Ammon's horn (tissue), 1 donor: Measurements from ENCODE around the gene HSD17B12.
"Not testable (repeated sequence)": the region's sequence is repeated elsewhere in the genome, so short reads cannot be mapped to it uniquely, and the experiment has no call there.

Experiments used
- DNase-seq: peaks from one replicate; pipeline ENCODE4 v3.0.0-alpha.2; 2016; ENCODE audit warnings: low spot score

Gene HSD17B12

DNA sequence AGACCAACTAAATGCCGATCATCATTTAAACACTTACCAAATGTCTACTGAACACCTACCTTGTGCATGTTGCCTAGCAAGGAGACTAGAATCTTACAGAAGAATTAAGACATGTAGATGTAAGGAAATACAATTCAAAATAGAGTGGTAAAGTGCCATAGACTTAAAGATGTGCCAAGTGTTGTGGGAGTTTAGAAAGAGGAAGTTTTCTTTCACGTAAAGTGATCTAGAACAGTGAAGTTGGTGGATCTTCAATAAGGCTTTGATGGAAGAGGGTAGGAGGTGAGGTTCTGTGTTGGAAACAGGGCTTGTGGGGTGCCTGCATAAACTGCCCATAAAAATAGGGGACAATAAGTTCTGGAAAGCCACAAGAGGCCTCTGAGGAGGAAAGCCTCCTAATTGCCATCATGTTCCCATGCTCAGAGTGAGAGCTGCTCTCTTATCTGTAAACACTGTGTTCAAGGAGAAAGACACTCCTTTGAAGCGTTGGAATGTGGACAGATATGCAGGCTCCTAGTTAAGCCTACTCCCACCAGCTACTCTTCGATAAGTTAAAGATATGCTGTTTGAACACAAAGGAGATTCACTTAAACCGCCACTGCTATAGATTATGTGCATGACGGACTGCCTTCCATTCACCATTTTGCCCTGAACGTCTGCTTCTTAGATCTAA, 66.7 kb downstream of the HSD17B12 start:
- DNase-seq: no peak

DNA sequence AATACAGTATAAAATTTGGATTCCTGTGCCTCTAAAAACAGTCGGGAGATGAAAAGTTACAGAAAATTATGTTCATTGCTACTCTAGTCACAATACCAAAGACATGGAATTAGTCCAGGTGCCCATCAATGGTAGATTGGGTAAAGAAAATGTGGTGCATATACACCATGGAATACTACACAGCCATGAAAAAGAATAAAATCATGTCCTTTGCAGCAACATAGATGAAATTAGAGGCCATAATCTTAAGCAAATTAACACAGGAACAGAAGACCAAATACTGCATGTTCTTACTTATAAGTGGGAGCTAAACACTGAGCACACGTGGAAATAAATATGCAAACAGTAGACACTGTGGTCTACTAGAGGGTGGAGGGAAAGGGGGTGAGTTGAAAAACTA, 67.6 kb downstream of the HSD17B12 start:
- no peak for DNase-seq

DNA sequence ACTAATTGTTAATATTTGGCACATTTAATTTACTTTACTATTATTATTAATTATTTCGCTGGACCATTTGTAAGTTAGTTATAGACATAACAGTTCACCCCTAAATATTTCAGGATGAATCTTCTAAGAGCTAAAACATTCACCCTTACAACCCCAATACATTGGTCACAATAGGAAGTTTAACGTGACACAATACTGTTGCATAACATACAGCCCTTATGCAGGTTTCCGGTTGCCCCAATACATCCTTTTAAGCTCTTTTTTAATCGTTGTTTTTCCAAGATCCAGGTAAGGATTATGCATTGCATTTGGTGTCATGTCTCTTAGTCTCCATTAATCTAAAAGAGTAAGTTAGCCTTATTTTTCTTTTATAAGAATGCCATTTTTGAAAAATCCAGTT, 71.2 kb downstream of the HSD17B12 start:
- no peak for DNase-seq

- DNase-seq: no peak
These were observed 76.0 kb downstream of the HSD17B12 start for GRCh38 chr11:43756575-43756974.

- DNase-seq: no peak
These were observed 78.4 kb downstream of the HSD17B12 start for GRCh38 chr11:43758927-43759326.

- no peak for DNase-seq
These were observed 80.4 kb downstream of the HSD17B12 start for GRCh38 chr11:43760902-43761301.

DNA sequence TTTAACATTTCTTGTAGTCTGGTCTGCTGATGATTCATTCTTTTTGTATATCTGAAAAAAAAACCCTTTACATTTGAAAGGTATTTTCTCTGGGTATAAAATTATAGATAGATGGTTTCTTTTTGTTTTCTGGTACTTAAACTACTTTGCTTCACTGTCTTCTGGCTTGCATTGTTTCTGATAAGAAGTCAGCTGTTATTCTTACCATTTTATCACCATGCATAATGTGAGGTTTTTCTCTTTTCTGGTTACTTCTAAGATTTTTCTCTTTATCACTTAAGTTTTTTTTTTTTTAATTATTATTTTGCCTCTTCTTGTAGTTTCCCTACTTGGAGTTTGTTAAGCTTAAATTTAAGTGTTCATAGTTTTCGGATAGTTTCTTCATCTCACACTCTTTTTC, 84.7 kb downstream of the HSD17B12 start:
- no peak for DNase-seq

- DNase-seq: not testable (repeated sequence)
These were observed 88.1 kb downstream of the HSD17B12 start for GRCh38 chr11:43768654-43769053.

- no peak for DNase-seq
These were observed 89.6 kb downstream of the HSD17B12 start for GRCh38 chr11:43770173-43770572.

- DNase-seq: no peak
These were observed 92.2 kb downstream of the HSD17B12 start for GRCh38 chr11:43772733-43773132.

- no peak for DNase-seq
These were observed 94.2 kb downstream of the HSD17B12 start for GRCh38 chr11:43774786-43775185.

- no peak for DNase-seq
These were observed 98.8 kb downstream of the HSD17B12 start for GRCh38 chr11:43779306-43779705.

GRCh38 chr11:43784301-43784700, 103.8 kb downstream of the HSD17B12 start:
- DNase-seq: no peak

- no peak for DNase-seq
These were observed 104.3 kb downstream of the HSD17B12 start for GRCh38 chr11:43784866-43785265.

DNA sequence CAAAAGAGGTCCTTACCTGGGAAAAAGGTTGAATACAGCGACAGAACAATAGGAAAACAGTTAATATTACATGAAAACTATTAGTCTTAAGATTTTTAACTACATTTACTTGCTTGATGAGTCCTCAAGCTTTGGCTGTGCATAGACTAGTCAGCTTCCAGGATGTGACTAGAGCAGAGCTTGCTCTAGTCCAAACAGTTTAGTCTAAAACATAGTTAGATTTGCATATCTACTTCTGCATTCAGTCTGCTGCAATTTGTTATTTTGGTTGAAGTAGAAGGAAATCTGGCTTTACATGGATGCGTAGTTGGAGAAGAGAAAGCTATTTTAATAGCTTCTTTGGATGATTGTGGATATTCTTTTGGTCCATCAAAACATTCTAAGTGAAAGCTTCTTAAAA, 104.8 kb downstream of the HSD17B12 start:
- DNase-seq: no peak

GRCh38 chr11:43786016-43786415, 105.5 kb downstream of the HSD17B12 start:
- peak; percentile 14 for DNase-seq

DNA sequence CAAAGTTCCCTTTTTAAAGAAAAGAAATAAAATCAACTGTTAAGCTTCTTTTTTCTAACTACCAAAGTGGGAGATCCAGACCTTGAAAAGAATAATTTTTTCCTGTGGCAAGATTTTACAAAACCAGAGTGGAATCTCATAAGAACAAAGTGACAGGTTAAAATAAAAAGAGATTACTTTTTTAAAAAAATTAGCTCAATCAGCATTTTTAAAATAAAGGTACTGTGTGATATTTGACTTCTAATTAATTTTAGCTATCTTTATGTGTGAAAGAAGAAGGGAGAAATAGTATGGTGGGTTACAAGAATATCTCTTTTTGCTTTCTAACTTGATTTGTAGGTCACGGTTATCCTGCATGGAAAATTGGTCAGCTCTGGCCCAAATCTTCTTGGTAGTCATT, 107.3 kb downstream of the HSD17B12 start:
- DNase-seq: no peak

- peak; percentile 27 for DNase-seq
These were observed 107.9 kb downstream of the HSD17B12 start for GRCh38 chr11:43788421-43788820.

DNA sequence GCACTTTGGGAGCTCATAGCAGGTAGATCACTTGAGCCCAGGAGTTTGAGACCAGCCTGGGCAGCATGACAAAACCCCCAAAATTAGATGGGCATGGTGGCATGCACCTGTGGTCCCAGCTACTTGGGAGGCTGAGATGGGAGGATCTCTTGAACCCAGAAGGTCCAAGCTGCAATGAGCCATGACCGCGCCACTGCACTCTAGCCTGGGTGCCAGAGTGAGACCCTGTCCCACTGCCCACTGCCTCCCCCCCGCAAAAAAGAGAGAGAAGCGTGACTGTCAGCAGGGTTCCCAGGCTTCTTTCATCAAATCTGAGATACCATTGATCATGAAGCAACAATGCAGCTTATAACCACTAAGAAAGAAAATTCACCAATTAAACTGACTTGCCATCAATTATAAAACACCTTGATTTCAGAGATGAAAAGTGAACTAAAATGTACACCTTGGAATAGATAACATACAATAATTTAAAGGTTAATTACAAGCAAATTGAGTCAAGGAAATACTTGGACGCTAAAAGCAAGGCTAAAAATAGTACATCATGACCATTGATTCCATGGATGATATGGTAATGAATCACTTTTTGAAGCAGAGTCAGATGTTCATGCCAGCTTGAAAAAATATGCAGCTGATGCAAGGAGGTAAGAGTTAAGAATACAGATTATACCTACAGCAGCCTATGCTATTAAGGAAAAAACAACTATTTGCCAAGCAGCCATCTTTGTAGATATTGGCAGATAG, 109.3 kb downstream of the HSD17B12 start:
- no peak for DNase-seq

GRCh38 chr11:43790444-43790794, 109.9 kb downstream of the HSD17B12 start:
- no peak for DNase-seq

- DNase-seq: no peak
These were observed 116.8 kb downstream of the HSD17B12 start for GRCh38 chr11:43797337-43797736.

- no peak for DNase-seq
These were observed 117.3 kb downstream of the HSD17B12 start for GRCh38 chr11:43797866-43798265.

DNA sequence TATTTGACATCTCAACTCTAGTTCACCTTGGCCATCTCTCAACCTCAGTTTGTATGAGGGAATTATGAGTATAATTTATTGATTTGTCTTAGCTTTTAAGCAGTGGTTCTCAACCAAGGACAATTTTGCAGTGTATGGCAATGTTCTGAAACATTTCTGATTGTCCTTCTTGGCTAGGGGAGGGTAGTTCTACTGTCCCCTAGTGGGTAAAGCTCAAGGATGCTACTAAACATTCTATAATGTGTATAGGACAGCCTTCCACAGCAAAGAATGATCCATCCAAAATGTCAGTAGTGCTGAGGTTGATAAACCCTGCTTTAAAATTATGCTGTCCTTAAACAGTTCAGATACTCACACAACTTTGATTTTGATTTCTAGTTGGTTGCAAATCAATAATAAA, 122.0 kb downstream of the HSD17B12 start:
- DNase-seq: no peak

DNA sequence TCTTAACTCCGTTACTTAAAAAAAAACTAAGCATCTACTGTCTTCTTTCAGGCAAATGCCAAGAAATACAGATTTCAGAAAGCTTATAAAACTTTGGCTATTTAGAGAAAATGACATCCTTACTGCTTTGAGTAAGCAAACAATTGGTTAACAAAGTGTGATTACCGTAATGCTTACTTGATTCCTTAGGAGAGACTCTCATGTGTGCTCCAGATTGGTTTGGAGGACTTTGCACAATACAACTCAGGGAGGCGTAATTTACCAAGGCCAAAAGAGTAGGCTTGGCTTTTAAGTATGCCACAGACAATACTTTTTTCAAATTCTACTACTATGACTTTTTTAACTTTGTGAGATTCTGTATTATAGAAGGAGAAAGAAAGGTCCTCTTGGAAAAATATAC, 123.2 kb downstream of the HSD17B12 start:
- DNase-seq: no peak
